Daoy (cell line): ENCODE data around the gene FIG4. TPM values are rescaled to one million over a fixed set of nuclear protein-coding genes. Genes with fewer than 3 reads are reported as not detected.
A peak's percentile ranks its signal among the peaks of the same experiment; 100 is the strongest.
"Not testable (repeated sequence)": the region's sequence is repeated elsewhere in the genome, so short reads cannot be mapped to it uniquely, and the experiment has no call there.

Source experiments
- DNase-seq: peaks from one replicate; pipeline ENCODE4 v3.0.0-alpha.2; 2015; ENCODE audit warnings: low read depth
- total RNA-seq: library from RNA; depleted of rRNA; stranded (reverse); fragments of >200 nt; shearing (Covaris generic); gene quantifications from 2 replicates; pipeline ENCODE4 v1.2.3, GENCODE V29; 2014

Gene FIG4
- total RNA-seq, 1 experiment from 2014 or later = 9.5 TPM

GRCh38 chr6:109794201-109794923 lies 103.3 kb downstream of the FIG4 start:
- peak; percentile 77 for DNase-seq

- peak; percentile 28 for DNase-seq
Observed at GRCh38 chr6:109795994-109796555, 105.0 kb downstream of the FIG4 start.

GRCh38 chr6:109799129-109799528 lies 108.0 kb downstream of the FIG4 start:
- no peak for DNase-seq

GRCh38 chr6:109799664-109800063 lies 108.6 kb downstream of the FIG4 start:
- peak; percentile 22 for DNase-seq

GRCh38 chr6:109800771-109801170 lies 109.7 kb downstream of the FIG4 start:
- no peak for DNase-seq

- DNase-seq = no peak
Observed at GRCh38 chr6:109801794-109802193, 110.7 kb downstream of the FIG4 start.

GRCh38 chr6:109804020-109804419 lies 112.9 kb downstream of the FIG4 start:
- DNase-seq = no peak

GRCh38 chr6:109807881-109808280 lies 116.8 kb downstream of the FIG4 start:
- DNase-seq = no peak

- DNase-seq = no peak
Observed at GRCh38 chr6:109808837-109809236, 117.7 kb downstream of the FIG4 start.

GRCh38 chr6:109815054-109815453 lies 124.0 kb downstream of the FIG4 start:
- DNase-seq = no peak

- no peak for DNase-seq
Observed at GRCh38 chr6:109816452-109817374, 125.6 kb downstream of the FIG4 start.

GRCh38 chr6:109820706-109821350 lies 129.7 kb downstream of the FIG4 start:
- no peak for DNase-seq

- no peak for DNase-seq
Observed at GRCh38 chr6:109821428-109821827, 130.3 kb downstream of the FIG4 start.

GRCh38 chr6:109824105-109824504 lies 133.0 kb downstream of the FIG4 start:
- DNase-seq = peak; percentile 9

- DNase-seq = no peak
Observed at GRCh38 chr6:109826551-109826950, 135.5 kb downstream of the FIG4 start.

GRCh38 chr6:109831352-109831751 lies 140.3 kb downstream of the FIG4 start:
- DNase-seq = not testable (repeated sequence)

GRCh38 chr6:109834131-109834530 lies 143.0 kb downstream of the FIG4 start:
- DNase-seq = no peak

- no peak for DNase-seq
Observed at GRCh38 chr6:109834595-109835437, 143.7 kb downstream of the FIG4 start.

- no peak for DNase-seq
Observed at GRCh38 chr6:109840034-109840433, 148.9 kb downstream of the FIG4 start.

GRCh38 chr6:109840796-109841195 lies 149.7 kb downstream of the FIG4 start:
- no peak for DNase-seq

- no peak for DNase-seq
Observed at GRCh38 chr6:109841869-109842268, 150.8 kb downstream of the FIG4 start.
